MCF 10A (cell line): Measurements from ENCODE around the gene SS18. TPM values are rescaled to one million over a fixed set of nuclear protein-coding genes. Genes with fewer than 3 reads are reported as not detected.

Source experiments
- BruUV-seq: library from RNA; stranded (reverse); fragments of 400-500 nt; replicated peaks from 2 replicates; lab custom pipeline; 2021; lab: Mats Ljungman, UMichigan
- CTCF ChIA-PET: fragments of 300-600 bp; sonication (Branson Sonifier 250); formaldehyde crosslinking; extraction: SDS; loops from one replicate; lab custom pipeline; 2021; ENCODE audit warnings: antibody characterized with exemption, inconsistent platforms; lab: Yijun Ruan, JAX
- POLR2A ChIA-PET: fragments of 300-600, 350-650 bp; sonication (Branson Sonifier 250); formaldehyde crosslinking; extraction: SDS; loops from one replicate; lab custom pipeline; 2020; ENCODE audit warnings: antibody characterized with exemption, inconsistent platforms; lab: Yijun Ruan, JAX
- DNase-seq: peaks from one replicate; pipeline ENCODE4 v3.0.0-alpha.2; 2018; ENCODE audit not compliant: unreplicated experiment
- H3K27ac Mint-ChIP-seq: one replicate; pipeline ENCODE4 v1.8.0; 2022; ENCODE audit warnings: mild to moderate bottlenecking, low read depth, mixed read lengths; ENCODE audit not compliant: unreplicated experiment
- H3K27me3 Mint-ChIP-seq: one replicate; pipeline ENCODE4 v1.8.0; 2022; ENCODE audit warnings: mixed read lengths; ENCODE audit not compliant: insufficient read depth, unreplicated experiment
- H3K36me3 Mint-ChIP-seq: one replicate; pipeline ENCODE4 v1.8.0; 2022; ENCODE audit warnings: mild to moderate bottlenecking, moderate library complexity, mixed read lengths; ENCODE audit not compliant: insufficient read depth, unreplicated experiment
- H3K4me1 Mint-ChIP-seq: one replicate; pipeline ENCODE4 v1.8.0; 2022; ENCODE audit warnings: mixed read lengths; ENCODE audit not compliant: insufficient read depth, unreplicated experiment
- H3K4me3 Mint-ChIP-seq: one replicate; pipeline ENCODE4 v1.8.0; 2022; ENCODE audit warnings: mild to moderate bottlenecking, moderate library complexity, mixed read lengths; ENCODE audit not compliant: unreplicated experiment
- H3K9me3 Mint-ChIP-seq: one replicate; pipeline ENCODE4 v1.8.0; 2022; ENCODE audit warnings: mixed read lengths; ENCODE audit not compliant: unreplicated experiment
- CTCF ChIP-seq: fragments of 200-600 bp; IDR thresholded peaks from one replicate; pipeline ENCODE4 v1.8.0; 2022; ENCODE audit warnings: antibody characterized with exemption, mild to moderate bottlenecking; ENCODE audit not compliant: unreplicated experiment
- intact Hi-C: fragments of 100-400 bp; cut with micrococcal nuclease; formaldehyde crosslinking; loops from 2 replicates; pipeline ENCODE4 v1.14.1; 2022
- total RNA-seq: library from RNA; stranded (reverse); gene quantifications from 2 replicates; pipeline ENCODE4 v1.2.3, GENCODE V29; 2022

SS18 gene
- total RNA-seq, 1 experiment from 2014 or later: 89.9 TPM

DNA sequence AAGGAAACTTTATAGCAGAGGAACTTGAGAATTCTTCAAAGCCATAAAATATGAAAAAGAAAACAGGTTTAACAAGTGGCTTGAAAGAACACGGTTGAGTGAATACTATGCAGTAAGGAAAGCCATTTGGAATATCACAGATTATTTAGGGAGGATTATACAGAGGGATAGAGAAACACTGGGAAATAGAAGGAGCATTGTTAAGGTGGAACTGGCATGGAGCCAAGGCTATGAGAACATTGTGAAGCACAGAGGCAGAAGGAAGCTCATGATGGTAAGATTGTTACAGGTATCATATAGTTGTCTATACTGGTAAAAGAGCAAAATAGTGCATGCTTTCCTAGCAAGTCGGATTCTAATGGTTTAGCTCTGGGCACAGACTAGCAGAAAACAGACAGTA, 87.1 kb downstream of the SS18 start:
- no TSS peak for BruUV-seq
- no peak overlapping the region for H3K27ac Mint-ChIP-seq
- no peak for TF ChIP-seq CTCF
- H3K4me1 Mint-ChIP-seq: no peaks in the 10 kb centered on the region
- no peaks in the 10 kb centered on the region for H3K27me3 Mint-ChIP-seq
- CTCF ChIA-PET: interaction anchor here (0.5 to 1.4 kb wide), 4 partner anchors 11 to 610 kb away, joined by 3 to 6 read pairs (median 4); no protein-coding TSS in a partner anchor
- H3K4me3 Mint-ChIP-seq: no peak overlapping the region
- POLR2A ChIA-PET: interaction anchor here (1.2 kb wide), 1 partner anchor 11 kb away, joined by 3 read pairs; no protein-coding TSS in a partner anchor
- H3K36me3 Mint-ChIP-seq: peaks cover 11% of the 10 kb centered on the region
- intact Hi-C loops: no loop called here
- no peaks in the 10 kb centered on the region for H3K9me3 Mint-ChIP-seq
- peak; percentile 26 for DNase-seq

- H3K9me3 Mint-ChIP-seq: no peaks in the 10 kb centered on the region
- DNase-seq: no peak
- H3K36me3 Mint-ChIP-seq: peaks cover 6% of the 10 kb centered on the region
- CTCF ChIA-PET: no interaction called here
- no peak overlapping the region for H3K27ac Mint-ChIP-seq
- intact Hi-C loops: no loop called here
- no peaks in the 10 kb centered on the region for H3K4me1 Mint-ChIP-seq
- POLR2A ChIA-PET: no interaction called here
- no TSS peak for BruUV-seq
- no peak overlapping the region for H3K4me3 Mint-ChIP-seq
- no peak for TF ChIP-seq CTCF
- no peaks in the 10 kb centered on the region for H3K27me3 Mint-ChIP-seq
Measured at GRCh38 chr18:26002375-26002910, 88.0 kb downstream of the SS18 start.

- H3K27ac Mint-ChIP-seq: no peak overlapping the region
- no peak for TF ChIP-seq CTCF
- no TSS peak for BruUV-seq
- H3K4me1 Mint-ChIP-seq: no peaks in the 10 kb centered on the region
- no peaks in the 10 kb centered on the region for H3K9me3 Mint-ChIP-seq
- intact Hi-C loops: no loop called here
- H3K27me3 Mint-ChIP-seq: no peaks in the 10 kb centered on the region
- H3K4me3 Mint-ChIP-seq: no peak overlapping the region
- H3K36me3 Mint-ChIP-seq: no peaks in the 10 kb centered on the region
- ChIA-PET POLR2A (no interaction called here), CTCF (no interaction called here)
- no peak for DNase-seq
Measured at GRCh38 chr18:25998461-25998860, 92.0 kb downstream of the SS18 start.

GRCh38 chr18:25992566-25992965, 97.8 kb downstream of the SS18 start:
- no peak overlapping the region for H3K27ac Mint-ChIP-seq
- ChIA-PET POLR2A (no interaction called here), CTCF (interaction anchor here (0.6 to 0.8 kb wide), 2 partner anchors 566 to 1519 kb away, joined by 3 to 6 read pairs; no protein-coding TSS in a partner anchor)
- no peak for DNase-seq
- no peak for TF ChIP-seq CTCF
- H3K4me1 Mint-ChIP-seq: no peaks in the 10 kb centered on the region
- no peaks in the 10 kb centered on the region for H3K36me3 Mint-ChIP-seq
- intact Hi-C loops: no loop called here
- H3K9me3 Mint-ChIP-seq: no peaks in the 10 kb centered on the region
- H3K4me3 Mint-ChIP-seq: no peak overlapping the region
- H3K27me3 Mint-ChIP-seq: no peaks in the 10 kb centered on the region
- no TSS peak for BruUV-seq
